Right ventricle myocardium superior (tissue), 1 donor: ENCODE measurements around the gene OR4F17. TPM values are rescaled to one million over a fixed set of nuclear protein-coding genes. Genes with fewer than 3 reads are reported as not detected.
"Not testable (repeated sequence)": the region's sequence is repeated elsewhere in the genome, so short reads cannot be mapped to it uniquely, and the experiment has no call there.

Experiments used
- ATAC-seq: fragments of 200-7000 bp; cut with Tn5 transposase; one replicate; pipeline ENCODE4 v1.9.1; 2020; ENCODE audit warnings: mild to moderate bottlenecking; ENCODE audit not compliant: poor library complexity
- DNase-seq: peaks from one replicate; pipeline ENCODE4 v3.0.0-alpha.2; 2020
- intact Hi-C: fragments of 100-400 bp; cut with DNase I; formaldehyde crosslinking; loops from one replicate; pipeline ENCODE4 v1.11.2; 2022
- long read RNA-seq: library from polyadenylated mRNA; unstranded; transcript quantifications from one replicate; pipeline ENCODE4 v2.0.0, GENCODE V29; 2021
- total RNA-seq: library from RNA; stranded (reverse); fragmentation: NEBNext Ultra II Directional; extraction: Animal tissue kit (Norgen Biotek cat#: 25700); gene quantifications from one replicate; pipeline ENCODE4 v1.2.1, GENCODE V29; 2021
- donor health status: DM: no; HTN: yes; CAD: no; lungs with severe emphysema.

OR4F17 gene, protein sequence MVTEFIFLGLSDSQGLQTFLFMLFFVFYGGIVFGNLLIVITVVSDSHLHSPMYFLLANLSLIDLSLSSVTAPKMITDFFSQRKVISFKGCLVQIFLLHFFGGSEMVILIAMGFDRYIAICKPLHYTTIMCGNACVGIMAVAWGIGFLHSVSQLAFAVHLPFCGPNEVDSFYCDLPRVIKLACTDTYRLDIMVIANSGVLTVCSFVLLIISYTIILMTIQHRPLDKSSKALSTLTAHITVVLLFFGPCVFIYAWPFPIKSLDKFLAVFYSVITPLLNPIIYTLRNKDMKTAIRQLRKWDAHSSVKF
- total RNA-seq, result not detected
- long read RNA-seq, result 0 reads

DNA sequence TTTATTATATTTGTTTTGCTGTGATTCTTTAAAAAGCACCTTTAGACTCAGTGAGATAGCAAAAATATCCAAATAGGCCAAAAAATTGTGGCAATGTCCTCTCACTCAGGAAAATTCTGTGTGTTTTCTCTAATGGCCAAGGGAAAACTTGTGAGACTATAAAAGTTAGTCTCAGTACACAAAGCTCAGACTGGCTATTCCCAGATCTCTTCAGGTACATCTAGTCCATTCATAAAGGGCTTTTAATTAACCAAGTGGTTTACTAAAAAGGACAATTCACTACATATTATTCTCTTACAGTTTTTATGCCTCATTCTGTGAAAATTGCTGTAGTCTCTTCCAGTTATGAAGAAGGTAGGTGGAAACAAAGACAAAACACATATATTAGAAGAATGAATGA, at the start of gene OR4F17:
Gene OR4F17 (plus strand): TSS at position 301 of the 400 bp plus-strand sequence. CDS start 3,575 bp downstream, outside the sequence.
- DNase-seq, ATAC-seq, intact Hi-C loops: not testable (repeated sequence)

DNA sequence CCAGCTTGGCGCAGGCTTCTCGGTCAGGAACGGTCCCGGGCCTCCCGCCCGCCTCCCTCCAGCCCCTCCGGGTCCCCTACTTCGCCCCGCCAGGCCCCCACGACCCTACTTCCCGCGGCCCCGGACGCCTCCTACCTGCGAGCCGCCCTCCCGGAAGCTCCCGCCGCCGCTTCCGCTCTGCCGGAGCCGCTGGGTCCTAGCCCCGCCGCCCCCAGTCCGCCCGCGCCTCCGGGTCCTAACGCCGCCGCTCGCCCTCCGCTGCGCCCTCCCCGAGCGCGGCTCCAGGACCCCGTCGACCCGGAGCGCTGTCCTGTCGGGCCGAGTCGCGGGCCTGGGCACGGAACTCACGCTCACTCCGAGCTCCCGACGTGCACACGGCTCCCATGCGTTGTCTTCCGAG, 36.1 kb upstream of the OR4F17 start:
- DNase-seq, result peak; percentile 49
- intact Hi-C loops, ATAC-seq: not testable (repeated sequence)

DNA sequence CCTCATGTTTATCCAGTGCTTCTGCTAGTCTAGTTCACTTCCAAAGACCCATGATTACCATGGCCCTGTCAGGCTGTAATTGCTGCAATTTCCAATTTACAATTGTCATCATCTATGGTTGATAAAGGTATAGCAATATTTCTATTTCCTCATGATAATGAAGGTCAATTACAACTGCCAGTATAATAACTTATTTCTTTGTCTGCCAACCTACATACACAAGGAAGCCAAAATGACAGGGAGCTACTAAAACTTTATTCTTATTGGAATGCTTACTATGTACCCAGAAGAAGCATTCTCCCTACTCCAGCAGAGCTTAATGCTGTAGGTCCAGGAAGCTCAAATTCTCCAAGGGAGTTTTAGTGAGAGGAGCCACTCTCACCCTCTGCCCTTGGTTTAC, 24.0 kb upstream of the OR4F17 start:
- DNase-seq, ATAC-seq, intact Hi-C loops: not testable (repeated sequence)

DNA sequence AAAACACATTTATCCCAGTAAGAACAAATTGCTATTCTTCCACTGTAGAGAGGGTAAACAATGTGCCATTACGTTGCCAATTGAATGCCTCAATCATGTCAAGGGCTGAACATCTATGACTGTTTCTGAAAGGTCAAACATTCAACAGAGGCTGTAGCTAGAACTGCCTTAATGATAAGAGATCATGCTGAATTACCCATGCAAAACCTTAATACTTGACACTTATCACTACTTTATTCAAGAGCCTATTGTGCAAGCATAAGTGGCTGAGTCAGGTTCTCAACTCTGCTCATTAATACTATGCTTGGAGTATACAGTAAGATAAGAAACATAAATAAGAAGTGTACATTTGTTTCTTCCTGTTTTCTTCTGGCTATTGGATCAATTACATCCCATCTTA, 23.3 kb upstream of the OR4F17 start:
- intact Hi-C loops, DNase-seq, ATAC-seq: not testable (repeated sequence)

DNA sequence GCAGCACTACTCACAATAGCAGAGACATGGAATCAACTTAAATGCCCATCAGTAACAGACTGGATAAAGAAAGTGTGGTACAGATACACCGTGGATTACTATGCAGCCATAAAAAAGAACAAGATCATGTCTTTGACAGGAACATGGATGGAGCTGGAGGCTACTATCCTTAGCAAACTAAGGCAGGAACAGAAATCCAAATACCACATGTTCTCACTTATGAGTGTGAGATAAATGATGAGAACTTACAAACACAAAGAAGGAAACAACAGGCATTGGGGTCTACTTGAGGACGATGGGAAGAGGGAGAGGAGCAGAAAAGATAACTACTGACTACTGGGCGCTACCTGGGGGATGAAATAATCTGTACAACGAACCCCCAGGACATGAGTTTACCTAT, 16.2 kb upstream of the OR4F17 start:
- ATAC-seq, DNase-seq, intact Hi-C loops: not testable (repeated sequence)

DNA sequence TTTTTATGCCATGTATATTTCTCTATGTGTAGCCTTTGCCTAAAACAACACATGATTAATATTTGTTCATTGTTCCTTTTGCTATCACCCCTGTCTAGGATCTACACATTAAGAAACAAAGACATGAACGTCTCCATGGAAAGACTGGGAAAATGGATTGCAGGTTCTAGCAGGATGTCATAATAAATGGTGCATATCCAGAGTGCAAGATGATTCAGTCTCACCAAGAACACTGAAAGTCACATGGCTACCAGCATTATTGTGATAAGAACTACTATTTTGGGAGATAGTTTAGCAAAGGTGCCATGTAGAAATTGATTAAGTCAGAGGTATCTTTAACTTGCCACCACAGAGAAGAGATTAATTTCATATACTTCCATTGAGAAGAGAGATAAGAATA, 12.1 kb upstream of the OR4F17 start:
- ATAC-seq, DNase-seq, intact Hi-C loops: not testable (repeated sequence)

DNA sequence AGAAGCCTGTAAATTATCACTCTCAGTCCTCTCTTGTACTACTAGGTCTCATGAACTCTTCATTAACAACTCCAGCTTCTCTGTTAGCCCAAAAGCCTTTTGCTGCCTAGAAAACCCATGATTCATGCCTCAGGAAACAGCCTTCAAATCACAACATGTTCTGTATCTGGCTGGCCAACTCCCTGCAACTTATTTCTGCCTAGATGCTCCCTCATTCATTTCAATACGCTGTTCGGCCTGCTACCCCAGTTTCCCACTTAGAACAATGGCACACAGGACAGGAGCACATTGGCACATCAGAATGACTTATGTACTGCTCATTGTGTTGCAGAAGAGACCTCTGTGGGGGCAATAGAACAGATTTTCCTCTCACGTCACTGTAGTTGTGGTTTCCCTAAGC, 9.3 kb upstream of the OR4F17 start:
- DNase-seq, intact Hi-C loops, ATAC-seq: not testable (repeated sequence)

DNA sequence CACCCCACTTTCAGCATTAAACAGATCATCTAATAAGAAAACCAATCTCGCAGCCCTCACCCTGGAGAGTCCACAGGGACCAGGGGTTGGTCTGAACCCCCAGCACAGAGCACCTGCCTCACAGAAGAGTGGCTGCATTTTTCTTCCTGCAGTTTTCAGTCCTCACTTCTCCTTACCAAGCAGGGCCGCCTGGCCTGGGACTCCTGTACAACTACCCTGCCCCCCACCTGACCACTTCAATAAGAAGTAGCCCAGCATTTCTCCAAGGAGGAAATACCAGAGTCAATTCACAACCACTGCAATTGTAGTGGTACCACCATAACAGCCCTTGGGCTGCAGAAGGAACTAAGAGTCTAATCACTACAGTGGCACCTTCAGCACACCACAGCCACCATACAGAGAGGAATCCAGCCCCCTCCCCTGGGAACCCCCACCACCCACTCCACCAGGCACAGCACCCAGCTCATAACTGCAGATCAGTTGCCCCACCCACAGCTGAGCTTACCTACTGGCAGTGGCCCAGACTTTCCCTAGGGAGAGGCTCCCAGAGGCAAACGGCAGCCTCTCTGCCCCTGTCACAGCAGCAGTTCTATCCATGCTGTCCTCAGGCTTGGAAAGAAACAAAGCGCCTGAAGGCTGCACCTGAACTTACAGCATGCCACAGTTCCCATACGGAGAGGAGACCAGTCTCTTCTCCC, 13.7 kb downstream of the OR4F17 start:
- ATAC-seq, DNase-seq, intact Hi-C loops: not testable (repeated sequence)

Other genes starting within 250 kb of the OR4F17 start
- 0.56 TPM for gene PLPP2, start 184.3 kb downstream of the OR4F17 start, total RNA-seq
- 18.3 TPM for gene MIER2, start 237.7 kb downstream of the OR4F17 start, total RNA-seq